KOPT-K1 (cell line): Measurements from ENCODE around the gene COX6A1.

Source experiments
- H3K27ac ChIP-seq: fragments of 200-600 bp; sonication (generic); 2 replicates; pipeline ENCODE4 v1.5.1; 2016; ENCODE audit warnings: antibody characterized with exemption, mild to moderate bottlenecking, low read depth, low read length; ENCODE audit not compliant: poor library complexity, severe bottlenecking
- H3K36me3 ChIP-seq: fragments of 200-600 bp; sonication (generic); 2 replicates; pipeline ENCODE4 v1.5.1; 2017; ENCODE audit warnings: antibody characterized with exemption, mild to moderate bottlenecking, low read length, moderate library complexity; ENCODE audit not compliant: insufficient read depth
- H3K9me3 ChIP-seq: fragments of 200-600 bp; sonication (generic); 2 replicates; pipeline ENCODE4 v1.5.1; 2017; ENCODE audit warnings: antibody characterized with exemption, low read length, mild to moderate bottlenecking; ENCODE audit not compliant: insufficient read depth, poor library complexity, severe bottlenecking

COX6A1 gene

GRCh38 chr12:120437735-120438494, at the start of gene COX6A1:
Gene COX6A1, plus strand, starts transcription at chr12:120438113. Its CDS starts 14 bp downstream, at chr12:120438127.
- Histone ChIP-seq H3K27ac (peak within 1 kb of the TSS; percentile 74), H3K9me3 (no peaks in the 10 kb centered on the region), H3K36me3 (peaks cover 34% of the 10 kb centered on the region)

GRCh38 chr12:120388691-120389481, 49.0 kb upstream of the COX6A1 start:
- Histone ChIP-seq H3K27ac (no peak overlapping the region), H3K9me3 (no peaks in the 10 kb centered on the region), H3K36me3 (no peaks in the 10 kb centered on the region)

- no peak overlapping the region for H3K27ac ChIP-seq
- no peaks in the 10 kb centered on the region for H3K36me3 ChIP-seq
- H3K9me3 ChIP-seq: no peaks in the 10 kb centered on the region
Measured at GRCh38 chr12:120390540-120391120, 47.3 kb upstream of the COX6A1 start.

GRCh38 chr12:120394483-120395367, 43.2 kb upstream of the COX6A1 start:
- peaks cover 2% of the 10 kb centered on the region for H3K9me3 ChIP-seq
- H3K27ac ChIP-seq: no peak overlapping the region
- H3K36me3 ChIP-seq: no peaks in the 10 kb centered on the region

GRCh38 chr12:120397824-120398540, 39.9 kb upstream of the COX6A1 start:
- Histone ChIP-seq H3K27ac (no peak overlapping the region), H3K9me3 (peaks cover 5% of the 10 kb centered on the region), H3K36me3 (no peaks in the 10 kb centered on the region)

- Histone ChIP-seq H3K9me3 (peaks cover 5% of the 10 kb centered on the region), H3K36me3 (no peaks in the 10 kb centered on the region), H3K27ac (no peak overlapping the region)
Measured at GRCh38 chr12:120399531-120399930, 38.4 kb upstream of the COX6A1 start.

- peaks cover 5% of the 10 kb centered on the region for H3K9me3 ChIP-seq
- no peak overlapping the region for H3K27ac ChIP-seq
- no peaks in the 10 kb centered on the region for H3K36me3 ChIP-seq
Measured at GRCh38 chr12:120402217-120402616, 35.7 kb upstream of the COX6A1 start.

- peaks cover 5% of the 10 kb centered on the region for H3K9me3 ChIP-seq
- no peak overlapping the region for H3K27ac ChIP-seq
- no peaks in the 10 kb centered on the region for H3K36me3 ChIP-seq
Measured at GRCh38 chr12:120403869-120404268, 34.0 kb upstream of the COX6A1 start.

- Histone ChIP-seq H3K9me3 (peaks cover 5% of the 10 kb centered on the region), H3K27ac (no peak overlapping the region), H3K36me3 (no peaks in the 10 kb centered on the region)
Measured at GRCh38 chr12:120404271-120404670, 33.6 kb upstream of the COX6A1 start.

- no peak overlapping the region for H3K27ac ChIP-seq
- no peaks in the 10 kb centered on the region for H3K9me3 ChIP-seq
Measured at GRCh38 chr12:120406069-120406468, 31.8 kb upstream of the COX6A1 start.

GRCh38 chr12:120406553-120406952, 31.4 kb upstream of the COX6A1 start:
- Histone ChIP-seq H3K36me3 (no peaks in the 10 kb centered on the region), H3K9me3 (no peaks in the 10 kb centered on the region), H3K27ac (no peak overlapping the region)

More at GRCh38 chr12:120406069-120406468, 31.8 kb upstream of the COX6A1 start:
- no peaks in the 10 kb centered on the region for H3K36me3 ChIP-seq

GRCh38 chr12:120408771-120409170, 29.1 kb upstream of the COX6A1 start:
- no peak overlapping the region for H3K27ac ChIP-seq
- H3K9me3 ChIP-seq: no peaks in the 10 kb centered on the region
- H3K36me3 ChIP-seq: no peaks in the 10 kb centered on the region

- H3K36me3 ChIP-seq: no peaks in the 10 kb centered on the region
- no peak overlapping the region for H3K27ac ChIP-seq
- H3K9me3 ChIP-seq: no peaks in the 10 kb centered on the region
Measured at GRCh38 chr12:120412421-120412820, 25.5 kb upstream of the COX6A1 start.
